Small intestine (tissue), 7 donors: ENCODE measurements around the gene SSTR3. TPM values are rescaled to one million over a fixed set of nuclear protein-coding genes. Genes with fewer than 3 reads are reported as not detected.
A peak's percentile ranks its signal among the peaks of the same experiment; 100 is the strongest.

Experiments used
- DNase-seq, 2 donors: peaks; one replicate each; pipeline versions ENCODE4 v3.0.0 to v3.0.0-alpha.2; 2013
- FAIRE-seq: peaks from 2 replicates; lab custom pipeline; 2012; peaks lifted over from hg19 to GRCh38; lab: Jason Lieb, UNC
- H3K27ac ChIP-seq, 3 donors: one replicate each; pipeline ENCODE4 v1.5.1; 2013; ENCODE audit warnings: low read length in 2 of 3, mild to moderate bottlenecking in 2 of 3, control low read depth in 1 of 3, inconsistent platforms in 1 of 3, low read depth in 1 of 3, moderate library complexity in 1 of 3
- H3K27me3 ChIP-seq, 3 donors: one replicate each; pipeline ENCODE4 v1.6.1; 2013; ENCODE audit warnings: low read length in 3 of 3, inconsistent platforms in 1 of 3; ENCODE audit not compliant: control insufficient read depth in 3 of 3, insufficient read depth in 3 of 3
- H3K36me3 ChIP-seq, 3 donors: one replicate each; pipeline ENCODE4 v1.6.1; 2013; ENCODE audit warnings: low read length in 3 of 3, inconsistent platforms in 1 of 3, low read depth in 1 of 3, mild to moderate bottlenecking in 1 of 3, moderate library complexity in 1 of 3; ENCODE audit not compliant: control insufficient read depth in 3 of 3, insufficient read depth in 2 of 3
- H3K4me1 ChIP-seq, 3 donors: one replicate each; pipeline ENCODE4 v1.6.1; 2013; ENCODE audit warnings: low read length in 2 of 3, inconsistent platforms in 1 of 3, low read depth in 1 of 3, mild to moderate bottlenecking in 1 of 3, moderate library complexity in 1 of 3; ENCODE audit not compliant: control insufficient read depth in 3 of 3, insufficient read depth in 2 of 3
- H3K4me3 ChIP-seq, 3 donors: one replicate each; pipeline ENCODE4 v1.5.1; 2013; ENCODE audit warnings: low read length in 3 of 3, control low read depth in 1 of 3, inconsistent platforms in 1 of 3, low read depth in 1 of 3, mild to moderate bottlenecking in 1 of 3, moderate library complexity in 1 of 3
- H3K9me3 ChIP-seq, 2 donors: one replicate each; pipeline ENCODE4 v1.6.1; 2013; ENCODE audit warnings: low read depth in 1 of 2, low read length in 1 of 2; ENCODE audit not compliant: control insufficient read depth in 2 of 2, insufficient read depth in 1 of 2
- WGBS, 3 donors: extraction: QIAGEN DNeasy Blood & Tissue Kit; methylation state at CpG; one replicate each; pipeline ENCODE4 v1.1.7; 2013; 5-methylcytosine and 5-hydroxymethylcytosine counted together
- polyA plus RNA-seq, 4 donors: library from polyadenylated mRNA; stranded (reverse) in 3 of 4; unstranded in 1 of 4; fragments of 200-250 nt in 3 of 4; fragments of 120-200 nt in 1 of 4; gene quantifications; one replicate each; pipeline versions ENCODE4 v1.2.1 to v1.2.3, GENCODE V29; 2013
- donor health status: healthy with polysubstance abuse.
- donor health status: control.
- donor health status: control.
- donor health status: Bipolar disorder and iron deficiency.
- donor health status: healthy.

Gene SSTR3
- polyA plus RNA-seq, 4 donors: 0.09 to 0.49 TPM; not detected in 2

- peak; percentile 21 to 53 for DNase-seq
- FAIRE-seq: no peak
- 34 to 70% (median 51%) methylated on average over 2 of the region's 2 CpGs for WGBS, 3 donors
- Histone ChIP-seq H3K27me3 (no peaks in the 10 kb centered on the region), H3K27ac (no peak overlapping the region), H3K9me3 (peaks cover 0 to 6% of the 10 kb centered on the region in 2 donors), H3K36me3 (no peaks in the 10 kb centered on the region), H3K4me3 (no peak overlapping the region), H3K4me1 (peaks cover 7 to 59% (median 8%) of the 10 kb centered on the region in 3 donors)
Measured at GRCh38 chr22:37192204-37192603, 20.1 kb downstream of the SSTR3 start.

DNA sequence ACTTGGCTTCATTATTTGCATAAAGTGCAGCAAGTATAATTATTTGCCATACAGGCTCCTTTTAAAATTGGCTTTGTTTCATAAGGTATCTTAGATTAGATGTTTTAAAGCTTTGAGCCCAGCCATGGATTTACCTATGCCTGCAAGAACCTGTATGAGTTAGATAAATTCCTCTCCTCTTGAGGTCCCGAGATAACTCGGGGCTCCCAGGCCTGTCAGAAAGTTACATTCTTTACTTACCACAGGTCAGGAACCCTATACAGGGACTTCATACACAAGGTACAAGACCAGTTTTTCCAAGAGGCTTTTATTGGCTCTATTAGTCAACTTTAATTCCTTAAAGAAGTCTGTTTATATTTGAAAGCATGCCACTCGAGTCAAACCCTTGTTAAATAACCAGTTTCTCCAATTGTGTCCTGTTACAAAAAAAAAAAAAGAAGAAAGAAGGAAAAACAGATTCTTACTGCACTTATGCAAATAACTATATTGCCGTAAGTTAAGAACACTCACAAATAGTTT is 22.0 kb downstream of the SSTR3 start:
- WGBS, 3 donors: 51 to 83% (median 56%) methylated on average over 4 of the region's 4 CpGs
- no peak for DNase-seq

GRCh38 chr22:37188901-37189466 is 23.3 kb downstream of the SSTR3 start:
- H3K4me3 ChIP-seq: no peak overlapping the region
- no peaks in the 10 kb centered on the region for H3K27me3 ChIP-seq
- 64 to 80% (median 74%) methylated on average over 2 of the region's 2 CpGs for WGBS, 3 donors

More for the DNA sequence above, 22.0 kb downstream of the SSTR3 start:
- Histone ChIP-seq H3K27ac (no peak overlapping the region), H3K9me3 (peaks cover 0 to 6% of the 10 kb centered on the region in 2 donors), H3K27me3 (no peaks in the 10 kb centered on the region), H3K36me3 (no peaks in the 10 kb centered on the region), H3K4me1 (peaks cover 7 to 52% (median 11%) of the 10 kb centered on the region in 3 donors), H3K4me3 (no peak overlapping the region)
- no peak for FAIRE-seq

DNA sequence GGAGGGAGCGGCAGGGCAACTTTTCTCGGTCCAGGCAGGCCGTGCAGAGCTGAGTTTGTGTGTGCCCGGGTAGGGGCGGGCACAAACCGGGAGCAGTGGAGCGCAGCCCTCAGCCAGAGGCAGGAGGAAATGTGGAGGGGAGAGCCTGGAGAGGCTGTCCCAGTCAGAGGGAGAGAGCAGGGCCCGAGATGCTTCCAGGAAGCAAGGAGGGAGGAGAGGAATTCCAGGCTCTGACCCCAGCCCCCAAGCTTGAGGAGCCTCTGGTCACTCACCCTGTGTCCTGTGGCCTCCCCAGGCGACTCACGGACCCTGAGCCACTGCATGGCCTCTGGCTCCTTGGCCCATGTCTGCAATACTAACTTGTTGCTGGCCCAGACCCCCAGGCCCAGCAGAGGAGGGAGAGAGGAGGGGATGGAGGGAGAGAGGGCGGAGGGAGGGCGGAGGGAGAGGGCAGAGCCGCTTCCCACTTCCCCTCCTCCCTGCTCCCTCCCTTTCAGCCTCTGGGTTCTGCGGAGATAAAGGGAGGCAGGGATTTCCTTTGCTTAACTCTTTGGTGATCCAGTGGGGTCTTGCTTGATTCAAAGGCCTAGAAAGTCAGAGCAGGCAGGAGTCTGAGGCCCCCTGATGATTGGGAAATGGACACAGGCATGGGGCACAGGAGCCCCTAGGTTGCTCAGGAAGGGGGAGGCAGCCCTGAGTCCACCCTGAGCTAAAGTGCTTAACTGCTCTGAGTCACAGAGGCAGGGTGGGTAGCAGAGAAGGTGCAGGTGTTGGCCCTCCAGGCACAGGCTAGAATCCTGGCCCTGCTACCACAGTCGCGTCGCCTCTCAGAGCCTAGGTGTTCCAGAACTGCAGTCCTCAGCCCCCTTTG is 24.2 kb downstream of the SSTR3 start, which contains the start of gene C1QTNF6:
Gene C1QTNF6, minus strand, starts transcription at position 357 of the 871 bp plus-strand sequence. Its CDS starts 34 bp downstream, at position 323.
- Histone ChIP-seq H3K4me3 (peak within 1 kb of the TSS in 1 of 3 donors; percentile 20), H3K4me1 (peaks cover 3 to 44% (median 11%) of the 10 kb centered on the region in 3 donors), H3K36me3 (peaks cover 0 to 17% (median 0%) of the 10 kb centered on the region in 3 donors), H3K9me3 (peaks cover 0 to 5% of the 10 kb centered on the region in 2 donors), H3K27me3 (no peaks in the 10 kb centered on the region), H3K27ac (peak within 1 kb of the TSS; percentile 35 to 82 (median 58))
- peak in 1 of 2 donors; percentile 62 for DNase-seq
- 21 to 44% (median 30%) methylated on average over 14 to 17 of the region's 17 CpGs for WGBS, 3 donors
- FAIRE-seq: no peak

More at GRCh38 chr22:37188901-37189466, 23.3 kb downstream of the SSTR3 start:
- peaks cover 5 to 52% (median 11%) of the 10 kb centered on the region in 3 donors for H3K4me1 ChIP-seq
- FAIRE-seq (no peak), DNase-seq (no peak)
- H3K27ac ChIP-seq: peak overlapping the region in 2 of 3 donors; percentile 58 to 82
- H3K36me3 ChIP-seq: peaks cover 0 to 12% (median 0%) of the 10 kb centered on the region in 3 donors
- H3K9me3 ChIP-seq: peaks cover 0 to 6% of the 10 kb centered on the region in 2 donors

DNA sequence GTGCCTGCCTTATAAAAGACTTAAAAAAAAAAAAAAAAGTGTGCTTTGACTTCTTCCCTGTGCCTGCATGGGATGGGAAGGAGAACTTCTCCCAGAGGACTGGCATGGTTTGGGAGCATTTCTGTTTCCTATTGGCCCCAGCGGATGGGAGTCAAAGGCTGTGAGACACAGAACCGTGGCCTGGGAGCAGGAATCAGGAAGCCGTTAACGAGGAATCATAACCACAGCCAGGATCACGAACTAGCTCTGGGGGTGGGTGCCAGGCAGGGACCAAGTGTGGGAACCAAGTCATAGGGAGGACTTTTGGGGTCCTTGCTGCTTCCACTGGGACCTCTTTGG is 24.8 kb downstream of the SSTR3 start:
- H3K4me1 ChIP-seq: peaks cover 2 to 39% (median 11%) of the 10 kb centered on the region in 3 donors
- peaks cover 0 to 18% (median 0%) of the 10 kb centered on the region in 3 donors for H3K36me3 ChIP-seq
- DNase-seq (peak in 1 of 2 donors; percentile 44), FAIRE-seq (no peak)
- H3K4me3 ChIP-seq: peak overlapping the region in 1 of 3 donors; percentile 20
- WGBS, 3 donors: 3 to 16% (median 15%) methylated on average over 5 of the region's 5 CpGs
- H3K27me3 ChIP-seq: no peaks in the 10 kb centered on the region
- H3K27ac ChIP-seq: peak overlapping the region; percentile 35 to 82 (median 58)
- no peaks in the 10 kb centered on the region for H3K9me3 ChIP-seq

- H3K27me3 ChIP-seq: no peaks in the 10 kb centered on the region
- DNase-seq (no peak), FAIRE-seq (no peak)
- peaks cover 0 to 36% (median 11%) of the 10 kb centered on the region in 3 donors for H3K4me1 ChIP-seq
- peak overlapping the region in 2 of 3 donors; percentile 58 to 82 for H3K27ac ChIP-seq
- 45 to 82% (median 54%) methylated on average over 4 of the region's 4 CpGs for WGBS, 3 donors
- H3K36me3 ChIP-seq: peaks cover 0 to 23% (median 0%) of the 10 kb centered on the region in 3 donors
- peak overlapping the region in 1 of 3 donors; percentile 20 for H3K4me3 ChIP-seq
- no peaks in the 10 kb centered on the region for H3K9me3 ChIP-seq
Measured at GRCh38 chr22:37186997-37187522, 25.2 kb downstream of the SSTR3 start.

GRCh38 chr22:37186228-37186996 is 25.9 kb downstream of the SSTR3 start:
- no peaks in the 10 kb centered on the region for H3K27me3 ChIP-seq
- H3K27ac ChIP-seq: peak overlapping the region in 1 of 3 donors; percentile 82
- DNase-seq (peak; percentile 63 to 67), FAIRE-seq (no peak)
- H3K4me3 ChIP-seq: no peak overlapping the region
- H3K4me1 ChIP-seq: peaks cover 0 to 35% (median 11%) of the 10 kb centered on the region in 3 donors
- H3K9me3 ChIP-seq: no peaks in the 10 kb centered on the region
- WGBS, 3 donors: 53 to 61% (median 60%) methylated on average over 9 of the region's 9 CpGs
- peaks cover 0 to 27% (median 0%) of the 10 kb centered on the region in 3 donors for H3K36me3 ChIP-seq
